Fibroblast of the aortic adventitia (primary cell): ENCODE results near the gene ALOX15B. TPM values are rescaled to one million over a fixed set of nuclear protein-coding genes. Genes with fewer than 3 reads are reported as not detected.

Source experiments
- DNase-seq: peaks from one replicate; pipeline ENCODE4 v3.0.0-alpha.2; 2010; ENCODE audit warnings: low read depth
- H3K4me3 ChIP-seq: 2 replicates; pipeline ENCODE4 v1.5.1; 2011; ENCODE audit warnings: low read depth, mild to moderate bottlenecking, control low read depth, low read length, moderate library complexity
- total RNA-seq: library from RNA; depleted of rRNA; stranded (reverse); fragments of >200 nt; gene quantifications from 2 replicates; pipeline ENCODE4 v1.2.3, GENCODE V29; 2012; ENCODE audit warnings: low replicate concordance
- TF ChIP-seq, protein P1 (sequence below): IDR thresholded peaks from 2 replicates; pipeline ENCODE4 v1.5.1; 2011; ENCODE audit warnings: mild to moderate bottlenecking, low read length, control low read depth, inconsistent platforms; ENCODE audit not compliant: insufficient read depth

The ALOX15B gene
- total RNA-seq, 1 donor, result not detected

DNA sequence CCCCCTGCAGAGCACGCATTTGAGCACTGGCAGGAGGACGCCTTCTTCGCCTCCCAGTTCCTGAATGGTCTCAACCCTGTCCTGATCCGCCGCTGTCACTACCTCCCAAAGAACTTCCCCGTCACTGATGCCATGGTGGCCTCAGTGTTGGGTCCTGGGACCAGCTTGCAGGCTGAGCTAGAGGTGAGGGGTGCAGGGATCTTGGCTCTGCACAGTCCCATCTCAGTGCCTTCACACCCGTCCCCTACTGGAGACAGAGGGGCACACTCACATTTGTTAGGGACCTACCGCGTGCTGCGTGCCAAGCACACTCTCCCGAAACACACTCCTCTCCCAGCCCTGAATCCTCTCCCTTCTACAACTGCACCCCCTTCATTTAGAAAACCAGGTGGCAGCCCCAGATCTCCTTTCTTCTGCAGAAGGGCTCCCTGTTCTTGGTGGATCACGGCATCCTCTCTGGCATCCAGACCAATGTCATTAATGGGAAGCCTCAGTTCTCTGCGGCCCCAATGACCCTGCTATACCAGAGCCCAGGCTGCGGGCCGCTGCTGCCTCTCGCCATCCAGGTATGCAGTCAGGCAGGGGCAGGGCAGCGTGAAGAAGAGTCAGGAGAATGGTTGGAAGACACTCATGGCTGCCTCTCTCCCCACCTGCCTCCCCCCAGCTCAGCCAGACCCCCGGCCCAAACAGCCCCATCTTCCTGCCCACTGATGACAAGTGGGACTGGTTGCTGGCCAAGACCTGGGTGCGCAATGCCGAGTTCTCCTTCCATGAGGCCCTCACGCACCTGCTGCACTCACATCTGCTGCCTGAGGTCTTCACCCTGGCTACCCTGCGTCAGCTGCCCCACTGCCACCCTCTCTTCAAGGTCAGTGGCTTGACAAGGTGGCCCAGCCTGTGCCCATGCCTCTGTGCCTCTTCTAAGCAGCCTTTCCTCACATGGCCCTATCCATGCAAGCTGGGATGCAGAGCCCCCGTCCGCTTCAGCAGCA is 6.3 kb downstream of the ALOX15B start:
- TF ChIP-seq, protein P1, sequence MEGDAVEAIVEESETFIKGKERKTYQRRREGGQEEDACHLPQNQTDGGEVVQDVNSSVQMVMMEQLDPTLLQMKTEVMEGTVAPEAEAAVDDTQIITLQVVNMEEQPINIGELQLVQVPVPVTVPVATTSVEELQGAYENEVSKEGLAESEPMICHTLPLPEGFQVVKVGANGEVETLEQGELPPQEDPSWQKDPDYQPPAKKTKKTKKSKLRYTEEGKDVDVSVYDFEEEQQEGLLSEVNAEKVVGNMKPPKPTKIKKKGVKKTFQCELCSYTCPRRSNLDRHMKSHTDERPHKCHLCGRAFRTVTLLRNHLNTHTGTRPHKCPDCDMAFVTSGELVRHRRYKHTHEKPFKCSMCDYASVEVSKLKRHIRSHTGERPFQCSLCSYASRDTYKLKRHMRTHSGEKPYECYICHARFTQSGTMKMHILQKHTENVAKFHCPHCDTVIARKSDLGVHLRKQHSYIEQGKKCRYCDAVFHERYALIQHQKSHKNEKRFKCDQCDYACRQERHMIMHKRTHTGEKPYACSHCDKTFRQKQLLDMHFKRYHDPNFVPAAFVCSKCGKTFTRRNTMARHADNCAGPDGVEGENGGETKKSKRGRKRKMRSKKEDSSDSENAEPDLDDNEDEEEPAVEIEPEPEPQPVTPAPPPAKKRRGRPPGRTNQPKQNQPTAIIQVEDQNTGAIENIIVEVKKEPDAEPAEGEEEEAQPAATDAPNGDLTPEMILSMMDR, result no peak
- no peak overlapping the region for H3K4me3 ChIP-seq
- DNase-seq, result no peak

DNA sequence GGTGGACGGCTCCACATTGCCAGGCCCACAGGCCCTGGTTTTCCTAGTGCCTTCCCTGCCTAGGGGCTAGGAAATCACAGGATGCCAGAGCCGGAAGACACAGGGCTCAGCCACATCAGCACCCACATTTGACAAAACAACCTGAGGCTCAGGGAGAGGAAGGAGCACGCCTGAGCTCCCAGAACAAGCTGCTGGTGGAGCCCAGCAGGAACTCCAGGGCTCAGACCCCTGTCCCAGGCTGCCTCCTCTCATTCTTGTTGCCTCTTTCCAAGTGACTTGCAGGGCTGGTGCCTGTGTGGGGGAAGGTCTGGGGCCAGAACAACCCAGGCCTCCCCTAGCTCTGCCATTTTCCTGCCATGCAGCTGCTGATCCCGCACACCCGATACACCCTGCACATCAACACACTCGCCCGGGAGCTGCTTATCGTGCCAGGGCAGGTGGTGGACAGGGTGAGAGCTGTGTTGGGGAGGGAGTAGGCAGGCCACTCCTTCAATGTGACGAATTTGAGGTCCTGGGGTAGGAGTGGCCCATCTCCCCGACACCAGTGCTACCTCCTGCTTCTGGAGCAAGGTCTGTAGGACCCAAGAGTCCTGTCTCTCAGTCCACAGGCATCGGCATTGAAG is 7.6 kb downstream of the ALOX15B start:
- H3K4me3 ChIP-seq, result no peak overlapping the region
- no peak for DNase-seq
- TF ChIP-seq, protein P1, result no peak

DNA sequence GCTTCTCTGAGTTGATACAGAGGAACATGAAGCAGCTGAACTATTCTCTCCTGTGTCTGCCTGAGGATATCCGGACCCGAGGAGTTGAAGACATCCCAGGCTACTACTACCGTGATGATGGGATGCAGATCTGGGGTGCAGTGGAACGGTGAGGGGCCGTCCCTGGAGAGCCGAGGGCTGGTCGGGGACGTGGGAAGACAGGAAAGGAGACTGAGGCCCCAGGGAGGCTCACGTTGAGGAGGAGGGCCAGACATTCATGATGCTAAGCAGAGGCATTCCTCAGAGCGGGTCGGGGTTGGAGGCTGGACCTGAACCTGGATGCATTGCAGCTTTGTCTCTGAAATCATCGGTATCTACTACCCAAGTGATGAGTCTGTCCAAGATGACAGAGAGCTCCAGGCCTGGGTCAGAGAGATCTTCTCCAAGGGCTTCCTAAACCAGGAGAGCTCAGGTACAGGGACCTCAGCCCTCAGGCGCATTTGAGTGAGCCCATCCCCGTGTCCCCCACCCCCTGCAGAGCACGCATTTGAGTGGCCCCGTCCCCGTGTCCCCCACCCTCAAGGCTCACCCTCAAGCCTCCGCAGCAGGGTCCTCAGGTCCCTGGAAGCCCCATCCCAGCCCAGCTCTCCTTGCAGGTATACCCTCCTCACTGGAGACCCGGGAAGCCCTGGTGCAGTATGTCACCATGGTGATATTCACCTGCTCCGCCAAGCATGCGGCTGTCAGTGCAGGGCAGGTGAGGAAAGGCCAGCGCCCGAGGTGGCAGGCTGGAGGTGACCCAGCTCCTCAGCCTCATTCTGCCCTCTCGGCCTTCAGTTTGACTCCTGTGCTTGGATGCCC is 8.3 kb downstream of the ALOX15B start:
- no peak overlapping the region for H3K4me3 ChIP-seq
- DNase-seq, result no peak
- TF ChIP-seq, protein P1, result no peak

DNA sequence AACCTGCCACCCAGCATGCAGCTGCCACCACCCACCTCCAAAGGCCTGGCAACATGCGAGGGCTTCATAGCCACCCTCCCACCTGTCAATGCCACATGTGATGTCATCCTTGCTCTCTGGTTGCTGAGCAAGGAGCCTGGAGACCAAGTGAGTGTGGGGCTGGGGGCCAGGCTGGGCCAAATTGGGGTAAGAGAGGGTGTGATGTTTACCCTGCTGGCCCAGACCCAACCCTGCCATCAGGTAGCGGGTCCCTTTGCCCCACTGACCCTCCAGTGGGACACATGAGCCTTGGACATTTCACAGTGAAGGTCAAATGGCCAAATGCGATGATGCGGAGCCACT is 8.9 kb downstream of the ALOX15B start:
- TF ChIP-seq, protein P1, result no peak
- no peak for DNase-seq
- H3K4me3 ChIP-seq, result no peak overlapping the region

DNA sequence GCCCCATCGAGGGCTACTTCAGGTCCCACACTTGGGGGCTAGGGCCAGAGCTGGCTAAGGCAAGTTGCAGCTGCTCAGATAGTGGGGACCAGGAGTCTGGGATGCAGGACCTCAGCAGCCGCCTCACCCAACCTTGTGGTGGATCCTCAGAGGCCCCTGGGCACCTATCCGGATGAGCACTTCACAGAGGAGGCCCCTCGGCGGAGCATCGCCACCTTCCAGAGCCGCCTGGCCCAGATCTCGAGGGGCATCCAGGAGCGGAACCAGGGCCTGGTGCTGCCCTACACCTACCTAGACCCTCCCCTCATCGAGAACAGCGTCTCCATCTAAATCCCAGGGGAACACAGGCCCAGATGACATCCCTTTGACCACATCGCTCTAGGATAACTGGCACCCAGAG is 9.4 kb downstream of the ALOX15B start:
- TF ChIP-seq, protein P1, result no peak
- DNase-seq, result no peak
- no peak overlapping the region for H3K4me3 ChIP-seq

DNA sequence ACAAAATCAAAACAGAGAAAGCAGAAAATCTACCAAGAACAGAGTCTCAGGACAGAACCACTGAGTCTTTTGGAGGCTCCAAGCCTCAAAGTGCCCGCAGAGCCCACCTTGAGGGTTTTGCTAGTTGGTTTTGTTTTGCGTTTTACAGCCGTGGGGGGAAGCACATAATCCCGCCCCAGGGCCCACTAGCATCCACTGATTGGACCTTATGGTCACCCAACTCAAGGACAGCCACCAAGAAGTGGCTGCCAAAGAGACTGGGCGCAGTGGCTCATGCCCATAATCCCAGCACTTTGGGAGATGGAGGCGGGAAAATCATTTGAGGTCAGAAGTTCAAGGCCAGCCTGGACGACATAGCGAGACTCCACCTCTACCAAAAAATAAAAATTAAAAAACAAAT is 9.9 kb downstream of the ALOX15B start:
- DNase-seq, result no peak
- H3K4me3 ChIP-seq, result no peak overlapping the region
- TF ChIP-seq, protein P1, result no peak
